Activated B cell treated with CpG ODN at 0.5 μM for 24 hours (primary cell): ENCODE results near the gene GLUD1. TPM values are rescaled to one million over a fixed set of nuclear protein-coding genes. Genes with fewer than 3 reads are reported as not detected.
"Not testable (repeated sequence)": the region's sequence is repeated elsewhere in the genome, so short reads cannot be mapped to it uniquely, and the experiment has no call there.

Experiments used
- ATAC-seq: fragments of 200-7000 bp; cut with Tn5 transposase; one replicate; pipeline ENCODE4 v1.10.0; 2021; ENCODE audit warnings: low read depth, mild to moderate bottlenecking, moderate library complexity
- CTCF ChIA-PET: fragments of 350-600 bp; sonication (Branson Sonifier 250); formaldehyde crosslinking; loops from one replicate; lab custom pipeline; 2021; ENCODE audit warnings: antibody characterized with exemption; lab: Charles Lee
- POLR2A ChIA-PET: fragments of 350-600 bp; sonication (Branson Sonifier 250); formaldehyde crosslinking; loops from one replicate; lab custom pipeline; 2021; ENCODE audit warnings: antibody characterized with exemption; lab: Charles Lee
- DNase-seq: peaks from one replicate; pipeline ENCODE4 v3.0.0; 2022
- H3K27ac Mint-ChIP-seq: one replicate; pipeline ENCODE4 v1.8.0; 2020; ENCODE audit warnings: mixed read lengths
- H3K27me3 Mint-ChIP-seq: one replicate; pipeline ENCODE4 v1.8.0; 2021; ENCODE audit warnings: mixed read lengths
- H3K36me3 Mint-ChIP-seq: one replicate; pipeline ENCODE4 v1.8.0; 2021; ENCODE audit warnings: low read depth, mixed read lengths
- H3K4me1 Mint-ChIP-seq: one replicate; pipeline ENCODE4 v1.8.0; 2021; ENCODE audit warnings: mixed read lengths
- H3K4me3 Mint-ChIP-seq: one replicate; pipeline ENCODE4 v1.8.0; 2020; ENCODE audit warnings: mild to moderate bottlenecking, mixed read lengths
- H3K9me3 Mint-ChIP-seq: one replicate; pipeline ENCODE4 v1.8.0; 2020; ENCODE audit warnings: mixed read lengths
- CTCF ChIP-seq: fragments of 200-600 bp; IDR thresholded peaks from one replicate; pipeline ENCODE4 v1.8.0; 2022; ENCODE audit warnings: antibody characterized with exemption, mild to moderate bottlenecking
- intact Hi-C: fragments of 100-400 bp; cut with micrococcal nuclease; formaldehyde crosslinking; loops from one replicate; pipeline ENCODE4 v1.15.1; 2024
- total RNA-seq: library from RNA; stranded (reverse); gene quantifications from 2 replicates; pipeline ENCODE4 v1.2.3, GENCODE V29; 2022

Gene GLUD1
- total RNA-seq, 1 donor from 2014 or later, result 98.4 TPM

- TF ChIP-seq CTCF, result no peak
- Mint-ChIP-seq H3K36me3 (peaks cover 60% of the 10 kb centered on the region), H3K27ac (no peak overlapping the region), H3K27me3 (no peaks in the 10 kb centered on the region), H3K9me3 (no peaks in the 10 kb centered on the region), H3K4me1 (no peaks in the 10 kb centered on the region), H3K4me3 (no peak overlapping the region)
- ATAC-seq (no peak), DNase-seq (no peak)
- ChIA-PET CTCF (no interaction called here), POLR2A (no interaction called here)
- intact Hi-C loops, result loop anchor here (5.0 kb wide), 1 partner anchor 116 kb away; no protein-coding TSS in a partner anchor
These were observed 41.0 kb downstream of the GLUD1 start for GRCh38 chr10:87053577-87054181.

DNA sequence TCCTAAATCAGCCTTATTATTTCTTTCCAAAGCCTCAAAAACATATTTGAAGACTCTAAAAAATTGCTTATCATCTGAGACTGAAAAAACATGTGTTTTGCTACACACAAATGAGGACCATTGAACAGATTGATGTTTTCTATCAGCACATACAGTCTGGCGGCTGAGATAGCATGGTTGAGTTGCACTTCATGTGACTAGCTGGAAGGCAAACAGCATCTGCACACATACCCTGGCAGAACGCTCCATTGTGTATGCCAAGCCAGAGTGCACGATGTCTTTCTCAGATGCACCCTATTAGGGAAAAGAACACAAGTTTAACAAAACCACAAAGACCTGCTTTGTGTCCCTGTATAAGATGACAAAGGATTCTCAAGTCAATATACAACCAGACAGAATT lies 41.5 kb downstream of the GLUD1 start:
- Mint-ChIP-seq H3K27ac (no peak overlapping the region), H3K36me3 (peaks cover 58% of the 10 kb centered on the region), H3K9me3 (no peaks in the 10 kb centered on the region), H3K4me3 (no peak overlapping the region), H3K4me1 (no peaks in the 10 kb centered on the region), H3K27me3 (no peaks in the 10 kb centered on the region)
- no peak for TF ChIP-seq CTCF
- ATAC-seq, result no peak
- DNase-seq, result no peak
- intact Hi-C loops, result loop anchor here (5.0 kb wide), 1 partner anchor 116 kb away; no protein-coding TSS in a partner anchor
- ChIA-PET POLR2A (no interaction called here), CTCF (no interaction called here)

GRCh38 chr10:87045434-87045938 lies 49.2 kb downstream of the GLUD1 start:
- Mint-ChIP-seq H3K4me3 (no peak overlapping the region), H3K27ac (no peak overlapping the region), H3K9me3 (no peaks in the 10 kb centered on the region), H3K36me3 (peaks cover 52% of the 10 kb centered on the region), H3K27me3 (no peaks in the 10 kb centered on the region), H3K4me1 (no peaks in the 10 kb centered on the region)
- no peak for TF ChIP-seq CTCF
- POLR2A ChIA-PET, result no interaction called here
- intact Hi-C loops, result no loop called here
- no peak for ATAC-seq
- CTCF ChIA-PET, result interaction anchor here (0.6 kb wide), 1 partner anchor 77 kb away, joined by 3 read pairs; the partner anchor contains the start of gene ADIRF
- DNase-seq, result no peak

DNA sequence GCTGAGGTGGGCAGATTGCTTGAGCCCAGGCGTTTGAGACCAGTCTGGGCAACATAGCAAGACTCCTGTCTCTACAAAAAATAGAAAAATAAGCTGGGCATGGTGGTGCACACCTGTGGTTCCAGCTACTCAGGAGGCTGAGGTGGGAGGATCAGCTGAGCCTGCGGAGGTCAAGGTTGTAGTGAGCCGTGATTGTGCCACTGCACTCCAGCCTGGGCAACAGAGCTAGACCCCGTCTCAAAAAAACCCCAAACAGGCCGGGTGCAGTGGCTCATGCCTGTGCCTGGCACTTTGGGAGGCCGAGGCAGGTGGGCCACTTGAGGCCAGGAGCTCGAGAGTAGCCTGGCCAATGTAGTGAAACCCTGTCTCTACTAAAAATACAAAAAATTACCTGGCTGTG lies 51.1 kb downstream of the GLUD1 start:
- peaks cover 36% of the 10 kb centered on the region for H3K36me3 Mint-ChIP-seq
- H3K4me1 Mint-ChIP-seq, CTCF ChIA-PET, ATAC-seq, POLR2A ChIA-PET, H3K4me3 Mint-ChIP-seq, H3K27me3 Mint-ChIP-seq, intact Hi-C loops, DNase-seq, H3K9me3 Mint-ChIP-seq, H3K27ac Mint-ChIP-seq: not testable (repeated sequence)

DNA sequence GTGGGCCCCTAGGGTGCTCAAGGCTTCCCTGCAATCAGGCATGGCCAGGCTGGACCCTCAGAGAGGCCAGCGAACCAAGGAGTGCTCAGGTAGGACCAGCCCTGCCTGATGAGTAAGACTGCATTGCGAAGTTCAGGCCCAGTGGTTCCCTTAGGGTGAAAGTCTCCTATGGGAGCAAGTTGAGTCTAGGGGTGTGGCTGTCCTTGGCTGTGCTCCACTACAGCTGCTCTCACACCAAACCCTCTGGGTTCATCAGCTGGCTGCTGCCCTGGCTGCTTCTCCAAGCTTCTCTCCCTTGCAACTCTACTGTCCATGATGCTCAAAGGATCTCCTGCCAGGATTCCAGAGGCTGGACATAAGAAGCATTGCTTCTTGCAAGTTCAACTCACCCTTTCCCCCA lies 55.9 kb downstream of the GLUD1 start:
- no peak overlapping the region for H3K27ac Mint-ChIP-seq
- H3K27me3 Mint-ChIP-seq, result no peaks in the 10 kb centered on the region
- H3K9me3 Mint-ChIP-seq, result no peaks in the 10 kb centered on the region
- POLR2A ChIA-PET, result no interaction called here
- intact Hi-C loops, result no loop called here
- H3K36me3 Mint-ChIP-seq, result peaks cover 9% of the 10 kb centered on the region
- CTCF ChIA-PET, result no interaction called here
- no peaks in the 10 kb centered on the region for H3K4me1 Mint-ChIP-seq
- H3K4me3 Mint-ChIP-seq, result no peak overlapping the region
- no peak for DNase-seq
- no peak for TF ChIP-seq CTCF
- ATAC-seq, result no peak
